D721Med (cell line): ENCODE results near the gene ANTXRL.

Source experiments
- DNase-seq: peaks from one replicate; pipeline ENCODE4 v3.0.0; 2011; ENCODE audit warnings: low spot score; ENCODE audit not compliant: insufficient read length
- FAIRE-seq: peaks from 2 replicates; lab custom pipeline; 2011; peaks lifted over from hg19 to GRCh38; lab: Jason Lieb, UNC
- TF ChIP-seq, protein P1 (sequence below): IDR thresholded peaks from 2 replicates; pipeline ENCODE4 v1.5.1; 2012; ENCODE audit warnings: mild to moderate bottlenecking, control low read depth; ENCODE audit not compliant: insufficient read depth; ENCODE audit errors: missing control alignments

The ANTXRL gene

GRCh38 chr10:46319389-46319788 is 32.6 kb downstream of the ANTXRL start:
- FAIRE-seq (no peak), DNase-seq (no peak)
- TF ChIP-seq, protein P1, sequence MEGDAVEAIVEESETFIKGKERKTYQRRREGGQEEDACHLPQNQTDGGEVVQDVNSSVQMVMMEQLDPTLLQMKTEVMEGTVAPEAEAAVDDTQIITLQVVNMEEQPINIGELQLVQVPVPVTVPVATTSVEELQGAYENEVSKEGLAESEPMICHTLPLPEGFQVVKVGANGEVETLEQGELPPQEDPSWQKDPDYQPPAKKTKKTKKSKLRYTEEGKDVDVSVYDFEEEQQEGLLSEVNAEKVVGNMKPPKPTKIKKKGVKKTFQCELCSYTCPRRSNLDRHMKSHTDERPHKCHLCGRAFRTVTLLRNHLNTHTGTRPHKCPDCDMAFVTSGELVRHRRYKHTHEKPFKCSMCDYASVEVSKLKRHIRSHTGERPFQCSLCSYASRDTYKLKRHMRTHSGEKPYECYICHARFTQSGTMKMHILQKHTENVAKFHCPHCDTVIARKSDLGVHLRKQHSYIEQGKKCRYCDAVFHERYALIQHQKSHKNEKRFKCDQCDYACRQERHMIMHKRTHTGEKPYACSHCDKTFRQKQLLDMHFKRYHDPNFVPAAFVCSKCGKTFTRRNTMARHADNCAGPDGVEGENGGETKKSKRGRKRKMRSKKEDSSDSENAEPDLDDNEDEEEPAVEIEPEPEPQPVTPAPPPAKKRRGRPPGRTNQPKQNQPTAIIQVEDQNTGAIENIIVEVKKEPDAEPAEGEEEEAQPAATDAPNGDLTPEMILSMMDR, result no peak

- TF ChIP-seq, protein P1, result no peak
- DNase-seq (no peak), FAIRE-seq (no peak)
Observed at GRCh38 chr10:46321770-46322169, 35.0 kb downstream of the ANTXRL start.

GRCh38 chr10:46323176-46323575 is 36.4 kb downstream of the ANTXRL start:
- TF ChIP-seq, protein P1, result no peak
- DNase-seq (no peak), FAIRE-seq (no peak)

- TF ChIP-seq, protein P1, result no peak
- no peak for FAIRE-seq
- DNase-seq, result no peak
Observed at GRCh38 chr10:46325021-46325420, 38.2 kb downstream of the ANTXRL start.

GRCh38 chr10:46326066-46326465 is 39.3 kb downstream of the ANTXRL start:
- TF ChIP-seq, protein P1, result no peak
- FAIRE-seq (no peak), DNase-seq (no peak)

GRCh38 chr10:46326971-46327370 is 40.2 kb downstream of the ANTXRL start:
- no peak for FAIRE-seq
- no peak for DNase-seq
- TF ChIP-seq, protein P1, result no peak

DNA sequence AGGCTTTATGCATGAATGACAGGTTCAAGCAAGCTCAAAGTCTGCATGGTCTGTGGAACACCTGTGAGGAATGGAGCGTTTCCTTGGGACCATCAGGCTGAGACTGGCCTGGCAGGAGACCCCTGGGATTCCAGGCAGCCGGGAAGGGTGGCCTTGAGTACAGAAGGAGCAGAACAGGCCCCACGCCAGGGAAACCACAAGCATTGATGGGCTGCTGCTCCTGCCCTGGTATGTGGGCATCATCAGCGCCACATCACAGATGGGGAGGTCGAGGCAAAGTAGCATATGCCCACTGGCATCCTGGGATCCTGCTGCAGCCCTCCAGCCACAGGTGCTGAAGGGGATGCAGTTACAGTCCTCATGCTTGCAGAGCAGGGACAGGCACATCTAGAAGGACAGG is 40.9 kb downstream of the ANTXRL start:
- TF ChIP-seq, protein P1, result no peak
- FAIRE-seq (no peak), DNase-seq (no peak)
